ENCODE measurements around the gene SLC9A9. TPM values are rescaled to one million over a fixed set of nuclear protein-coding genes. Genes with fewer than 3 reads are reported as not detected.
A peak's percentile ranks its signal among the peaks of the same experiment; 100 is the strongest.
"Not testable (repeated sequence)": the region's sequence is repeated elsewhere in the genome, so short reads cannot be mapped to it uniquely, and the experiment has no call there.

SLC9A9 gene
- polyA plus RNA-seq, 10 donors, result 10.5 to 14.8 (median 12.2) TPM

GRCh38 chr3:143811602-143812001 is 36.7 kb downstream of the SLC9A9 start:
- DNase-seq, result no peak

GRCh38 chr3:143810953-143811265 is 37.4 kb downstream of the SLC9A9 start:
- DNase-seq, result no peak

GRCh38 chr3:143810166-143810952 is 37.9 kb downstream of the SLC9A9 start:
- peak in 1 of 3 donors; percentile 54 for DNase-seq

GRCh38 chr3:143809121-143809621 is 39.1 kb downstream of the SLC9A9 start:
- DNase-seq, result peak; percentile 82 to 96 (median 89)

GRCh38 chr3:143808030-143808429 is 40.2 kb downstream of the SLC9A9 start:
- no peak for DNase-seq

- no peak for DNase-seq
These were observed 42.2 kb downstream of the SLC9A9 start for GRCh38 chr3:143806038-143806437.

GRCh38 chr3:143805476-143805875 is 42.8 kb downstream of the SLC9A9 start:
- DNase-seq, result not testable (repeated sequence)

GRCh38 chr3:143801046-143801445 is 47.2 kb downstream of the SLC9A9 start:
- DNase-seq, result not testable (repeated sequence)

- not testable (repeated sequence) for DNase-seq
These were observed 50.1 kb downstream of the SLC9A9 start for GRCh38 chr3:143798151-143798550.

- peak in 1 of 3 donors; percentile 37 for DNase-seq
These were observed 52.4 kb downstream of the SLC9A9 start for GRCh38 chr3:143795874-143796273.

GRCh38 chr3:143794793-143795462 is 53.3 kb downstream of the SLC9A9 start:
- no peak for DNase-seq

GRCh38 chr3:143793971-143794370 is 54.3 kb downstream of the SLC9A9 start:
- peak in 1 of 3 donors; percentile 50 for DNase-seq

GRCh38 chr3:143791386-143791785 is 56.9 kb downstream of the SLC9A9 start:
- DNase-seq, result peak in 2 of 3 donors; percentile 37 to 49

GRCh38 chr3:143786219-143787191 is 61.8 kb downstream of the SLC9A9 start:
- peak; percentile 62 to 90 (median 77) for DNase-seq

GRCh38 chr3:143784446-143784845 is 63.8 kb downstream of the SLC9A9 start:
- DNase-seq, result no peak

- no peak for DNase-seq
These were observed 64.4 kb downstream of the SLC9A9 start for GRCh38 chr3:143783851-143784370.

GRCh38 chr3:143775459-143775858 is 72.8 kb downstream of the SLC9A9 start:
- peak in 2 of 3 donors; percentile 51 to 78 for DNase-seq

GRCh38 chr3:143771939-143772338 is 76.3 kb downstream of the SLC9A9 start:
- DNase-seq, result no peak

GRCh38 chr3:143771258-143771657 is 77.0 kb downstream of the SLC9A9 start:
- no peak for DNase-seq

- no peak for DNase-seq
These were observed 77.9 kb downstream of the SLC9A9 start for GRCh38 chr3:143770391-143770790.

GRCh38 chr3:143769616-143770015 is 78.7 kb downstream of the SLC9A9 start:
- DNase-seq, result peak; percentile 27 to 63 (median 58)

GRCh38 chr3:143764840-143765239 is 83.4 kb downstream of the SLC9A9 start:
- no peak for DNase-seq

Measured in muscle of back (tissue), 11 donors.